HCT116 (cell line): Measurements from ENCODE around the gene RAB40AL. TPM values are rescaled to one million over a fixed set of nuclear protein-coding genes. Genes with fewer than 3 reads are reported as not detected.

ENCODE experiments used
- ATAC-seq: fragments of 200-7000 bp; cut with Tn5 transposase; 2 replicates; pipeline ENCODE4 v1.9.1; 2020; ENCODE audit warnings: mild to moderate bottlenecking, moderate library complexity
- BruUV-seq: library from RNA; stranded (reverse); fragments of 400-500 nt; replicated peaks from 2 replicates; lab custom pipeline; 2021; lab: Mats Ljungman, UMichigan
- CTCF ChIA-PET: fragments of 300-600 bp; sonication (Branson Sonifier 250); formaldehyde crosslinking; loops from one replicate; lab custom pipeline; 2021; ENCODE audit warnings: antibody characterized with exemption; lab: Charles Lee
- POLR2A ChIA-PET: fragments of 300-600, 350-600 bp; sonication (Branson Sonifier 250); formaldehyde crosslinking; loops from one replicate; lab custom pipeline; 2021; ENCODE audit warnings: antibody characterized with exemption; lab: Charles Lee
- RAD21 ChIA-PET, 2 experiments: fragments of 300-600 bp; sonication (Branson Sonifier 250); formaldehyde crosslinking; loops; one replicate each; lab custom pipeline; 2023; ENCODE audit warnings: low total read pairs in 2 of 2; ENCODE audit not compliant: uncharacterized antibody in 2 of 2, unreplicated experiment in 2 of 2, low non-redundant PET in 1 of 2; lab: Charles Lee
- DNase-seq: peaks from one replicate; pipeline ENCODE4 v3.0.0-alpha.2; 2010; ENCODE audit warnings: low read depth, low spot score
- H2AFZ ChIP-seq: fragments of 200-600 bp; shearing (Covaris generic), sonication (generic); 2 replicates; pipeline ENCODE4 v1.6.1; 2017; ENCODE audit warnings: low read depth, mixed run types, mixed read lengths, antibody characterized with exemption, low read length; ENCODE audit not compliant: poor library complexity, severe bottlenecking
- H3K27ac ChIP-seq: 2 replicates; pipeline ENCODE4 v1.5.1; 2012; ENCODE audit warnings: low read depth, low read length
- H3K27me3 ChIP-seq: fragments of 200-600 bp; sonication (generic); 2 replicates; pipeline ENCODE4 v1.6.1; 2016; ENCODE audit warnings: mixed run types, low read length, mixed read lengths; ENCODE audit not compliant: insufficient read depth
- H3K36me3 ChIP-seq, 2 experiments: fragments of 200-500 bp in 1 of 2; fragments of 200-600 bp in 1 of 2; sonication (Bioruptor generic) in 1 of 2; sonication (generic) in 1 of 2; 2 replicates each; pipeline versions ENCODE4 v1.5.1 to v1.6.1; 2014 to 2016; ENCODE audit warnings: low read length in 2 of 2, inconsistent platforms in 1 of 2, mixed read lengths in 1 of 2, mixed run types in 1 of 2; ENCODE audit not compliant: insufficient read depth in 2 of 2, control insufficient read depth in 1 of 2
- H3K4me1 ChIP-seq, 2 experiments: fragments of 200-600 bp in 1 of 2; sonication (generic) in 1 of 2; 2 replicates each; pipeline versions ENCODE4 v1.5.1 to v1.6.1; 2012 to 2017; ENCODE audit warnings: low read length in 2 of 2, inconsistent platforms in 1 of 2, mild to moderate bottlenecking in 1 of 2, mixed read lengths in 1 of 2, mixed run types in 1 of 2, moderate library complexity in 1 of 2; ENCODE audit not compliant: insufficient read depth in 2 of 2, control insufficient read depth in 1 of 2
- H3K4me2 ChIP-seq: fragments of 200-600 bp; sonication (generic); 2 replicates; pipeline ENCODE4 v1.6.1; 2017; ENCODE audit warnings: mixed run types, low read length, mixed read lengths
- H3K4me3 ChIP-seq, 2 experiments: fragments of 200-600 bp in 1 of 2; sonication (generic) in 1 of 2; replicated peaks in 1 of 2; 2 replicates each; pipeline ENCODE4 v1.5.1; 2011 to 2016; ENCODE audit warnings: low read length in 2 of 2, control low read depth in 1 of 2, low read depth in 1 of 2, mild to moderate bottlenecking in 1 of 2, mixed read lengths in 1 of 2, mixed run types in 1 of 2
- H3K79me2 ChIP-seq: fragments of 200-600 bp; sonication (generic); 2 replicates; pipeline ENCODE4 v1.6.1; 2017; ENCODE audit warnings: mild to moderate bottlenecking, mixed run types, low read length, moderate library complexity, mixed read lengths; ENCODE audit not compliant: insufficient read depth
- H3K9ac ChIP-seq: fragments of 200-600 bp; sonication (generic); 2 replicates; pipeline ENCODE4 v1.6.1; 2016; ENCODE audit warnings: low read length, mixed read lengths
- H3K9me2 ChIP-seq: fragments of 200-600 bp; sonication (generic), shearing (Covaris generic); 2 replicates; pipeline ENCODE4 v1.6.1; 2017; ENCODE audit warnings: mixed run types, mild to moderate bottlenecking, moderate library complexity; ENCODE audit not compliant: insufficient read depth
- H3K9me3 ChIP-seq, 2 experiments: fragments of 200-500 bp in 1 of 2; fragments of 200-600 bp in 1 of 2; sonication (Bioruptor generic) in 1 of 2; sonication (generic) in 1 of 2; 2 replicates each; pipeline ENCODE4 v1.6.1; 2014 to 2017; ENCODE audit warnings: low read length in 2 of 2, mixed read lengths in 2 of 2, inconsistent platforms in 1 of 2, low read depth in 1 of 2, mild to moderate bottlenecking in 1 of 2, mixed run types in 1 of 2, moderate library complexity in 1 of 2; ENCODE audit not compliant: control insufficient read depth in 1 of 2, insufficient read depth in 1 of 2
- H4K20me1 ChIP-seq: fragments of 200-600 bp; sonication (generic), shearing (Covaris generic); 2 replicates; pipeline ENCODE4 v1.6.1; 2017; ENCODE audit warnings: mixed run types, mild to moderate bottlenecking, moderate library complexity; ENCODE audit not compliant: insufficient read depth
- ATF3 ChIP-seq: IDR thresholded peaks from 2 replicates; pipeline ENCODE4 v1.6.1; 2012
- CBX3 ChIP-seq: IDR thresholded peaks from 2 replicates; pipeline ENCODE4 v1.6.1; 2012; ENCODE audit warnings: low read depth
- EGR1 ChIP-seq: IDR thresholded peaks from 2 replicates; pipeline ENCODE4 v1.6.1; 2012; ENCODE audit warnings: low read depth
- ELF1 ChIP-seq: IDR thresholded peaks from 2 replicates; pipeline ENCODE4 v1.6.1; 2012; ENCODE audit warnings: low read depth, borderline replicate concordance
- MAX ChIP-seq: IDR thresholded peaks from 2 replicates; pipeline ENCODE4 v1.6.1; 2012
- POLR2A ChIP-seq: IDR thresholded peaks from 2 replicates; pipeline ENCODE4 v1.7.0; 2011; ENCODE audit warnings: borderline replicate concordance; ENCODE audit not compliant: insufficient read depth, insufficient read length; ENCODE audit errors: extremely low read depth
- RAD21 ChIP-seq: IDR thresholded peaks from 2 replicates; pipeline ENCODE4 v1.6.1; 2012; ENCODE audit warnings: low read depth, mild to moderate bottlenecking
- SIN3A ChIP-seq: IDR thresholded peaks from 2 replicates; pipeline ENCODE4 v1.6.1; 2012; ENCODE audit warnings: low read depth
- SRF ChIP-seq: IDR thresholded peaks from 2 replicates; pipeline ENCODE4 v1.6.1; 2012; ENCODE audit warnings: low read depth
- ZFX ChIP-seq: fragments of 450-650 bp; IDR thresholded peaks from 2 replicates; pipeline ENCODE4 v1.6.1; 2017
- intact Hi-C: fragments of 100-400 bp; cut with micrococcal nuclease; formaldehyde crosslinking; loops from 2 replicates; pipeline ENCODE4 v1.10.0; 2022
- total RNA-seq: library from RNA; stranded (reverse); gene quantifications from one replicate; pipeline ENCODE4 v1.2.1, GENCODE V29; 2021; ENCODE audit not compliant: unreplicated experiment
- TF ChIP-seq, protein P1 (sequence below), 3 experiments: fragments of 200-600 bp in 1 of 3; sonication (generic) in 1 of 3; IDR thresholded peaks in 2 of 3; conservative IDR thresholded peaks in 1 of 3; 2 replicates each; pipeline ENCODE4 v1.5.1; 2012 to 2017; ENCODE audit warnings: low read depth in 2 of 3, low read length in 2 of 3, antibody characterized with exemption in 1 of 3, borderline replicate concordance in 1 of 3, control low read depth in 1 of 3, mild to moderate bottlenecking in 1 of 3, mixed read lengths in 1 of 3, mixed run types in 1 of 3, moderate library complexity in 1 of 3; ENCODE audit not compliant: insufficient read depth in 1 of 3

Gene RAB40AL
- total RNA-seq, 1 experiment from 2014 or later: 0.84 TPM

DNA sequence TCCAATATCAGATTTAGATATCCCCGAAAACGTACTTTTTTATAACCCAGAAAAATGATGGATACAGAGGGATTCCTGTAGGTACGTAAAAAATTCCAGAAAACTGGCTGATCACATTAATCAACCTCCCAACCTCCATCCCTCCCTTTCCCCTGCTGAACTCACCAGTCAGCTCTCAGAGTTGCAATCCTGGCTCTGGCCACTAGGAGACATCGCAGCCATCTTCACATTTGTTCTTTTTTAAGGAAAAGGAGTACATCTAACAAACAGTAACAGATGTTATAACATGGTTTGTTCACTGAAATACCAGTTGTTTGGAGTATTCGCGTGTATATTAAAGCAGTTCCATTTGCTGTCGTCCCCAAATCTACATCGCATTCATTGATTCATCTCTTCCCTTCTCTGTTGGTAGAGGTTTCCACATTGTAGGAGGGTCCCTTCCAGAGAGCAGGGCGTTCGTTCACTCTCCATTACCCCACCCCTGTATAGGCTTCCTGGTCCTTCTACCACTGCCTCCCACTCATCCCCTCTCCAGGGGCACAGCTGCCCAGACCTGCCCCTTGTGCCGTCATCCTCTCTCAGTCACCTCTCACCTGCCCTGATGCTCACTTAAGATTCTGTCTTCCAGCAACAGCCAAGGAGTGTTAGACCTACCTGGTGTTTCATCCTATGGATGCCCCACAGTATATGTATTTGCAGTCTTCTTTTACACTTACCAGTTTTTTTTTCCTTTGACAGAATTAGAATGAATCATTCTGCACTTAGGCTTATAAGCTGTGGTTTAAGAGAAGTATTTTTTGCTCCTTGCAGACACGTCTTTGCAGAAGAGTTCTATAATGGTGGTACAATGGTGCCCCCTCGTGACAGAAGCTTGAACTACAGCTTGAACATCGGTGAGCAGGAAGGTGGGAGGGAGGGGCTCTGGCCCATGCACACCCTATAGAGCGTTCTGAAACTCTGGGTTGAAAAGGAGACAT, 36.8 kb upstream of the RAB40AL start:
- Histone ChIP-seq H3K9me2 (no peaks in the 10 kb centered on the region), H3K9me3 (no peaks in the 10 kb centered on the region), H3K4me1 (no peaks in the 10 kb centered on the region), H3K36me3 (no peaks in the 10 kb centered on the region), H4K20me1 (no peaks in the 10 kb centered on the region), H2AFZ (no peak overlapping the region), H3K79me2 (no peaks in the 10 kb centered on the region), H3K27ac (no peak overlapping the region), H3K4me3 (no peak overlapping the region), H3K4me2 (no peak overlapping the region), H3K9ac (no peak overlapping the region), H3K27me3 (no peaks in the 10 kb centered on the region)
- RAD21 ChIA-PET: no interaction called here
- POLR2A ChIA-PET: no interaction called here
- TF ChIP-seq ZFX (no peak), RAD21 (peak; percentile 49), POLR2A (no peak)
- TF ChIP-seq, protein P1, sequence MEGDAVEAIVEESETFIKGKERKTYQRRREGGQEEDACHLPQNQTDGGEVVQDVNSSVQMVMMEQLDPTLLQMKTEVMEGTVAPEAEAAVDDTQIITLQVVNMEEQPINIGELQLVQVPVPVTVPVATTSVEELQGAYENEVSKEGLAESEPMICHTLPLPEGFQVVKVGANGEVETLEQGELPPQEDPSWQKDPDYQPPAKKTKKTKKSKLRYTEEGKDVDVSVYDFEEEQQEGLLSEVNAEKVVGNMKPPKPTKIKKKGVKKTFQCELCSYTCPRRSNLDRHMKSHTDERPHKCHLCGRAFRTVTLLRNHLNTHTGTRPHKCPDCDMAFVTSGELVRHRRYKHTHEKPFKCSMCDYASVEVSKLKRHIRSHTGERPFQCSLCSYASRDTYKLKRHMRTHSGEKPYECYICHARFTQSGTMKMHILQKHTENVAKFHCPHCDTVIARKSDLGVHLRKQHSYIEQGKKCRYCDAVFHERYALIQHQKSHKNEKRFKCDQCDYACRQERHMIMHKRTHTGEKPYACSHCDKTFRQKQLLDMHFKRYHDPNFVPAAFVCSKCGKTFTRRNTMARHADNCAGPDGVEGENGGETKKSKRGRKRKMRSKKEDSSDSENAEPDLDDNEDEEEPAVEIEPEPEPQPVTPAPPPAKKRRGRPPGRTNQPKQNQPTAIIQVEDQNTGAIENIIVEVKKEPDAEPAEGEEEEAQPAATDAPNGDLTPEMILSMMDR (IDR thresholded peaks at IDR 0.05 in 2 of 3, conservative IDR thresholded peaks at IDR 0.05 in 1 of 3; ENCODE audit: borderline replicate concordance in 1 of 3, insufficient read depth in 1 of 3, low read depth in 2 of 3, low read length in 2 of 3): peak; percentile 41 to 62 (median 58); a peak in 5 of 6 replicates
- DNase-seq (peak; percentile 27), ATAC-seq (peak; percentile 84)
- BruUV-seq: no TSS peak
- intact Hi-C loops: loop anchor here (10.0 kb wide), 1 partner anchor 55 kb away; no protein-coding TSS in a partner anchor
- CTCF ChIA-PET: interaction anchor here (0.6 to 1.9 kb wide), 10 partner anchors 12 to 832 kb away, joined by 3 to 10 read pairs (median 3); partner anchors contain the start of gene TMSB15A

GRCh38 chrX:102902355-102902754, 34.7 kb upstream of the RAB40AL start:
- Histone ChIP-seq H3K9me2 (no peaks in the 10 kb centered on the region), H4K20me1 (no peaks in the 10 kb centered on the region), H3K27me3 (no peaks in the 10 kb centered on the region), H3K9me3 (no peaks in the 10 kb centered on the region), H3K4me1 (no peaks in the 10 kb centered on the region), H3K27ac (no peak overlapping the region), H3K4me3 (no peak overlapping the region), H3K4me2 (no peak overlapping the region), H2AFZ (no peak overlapping the region), H3K36me3 (peaks cover 0 to 3% of the 10 kb centered on the region in 2 experiments; a peak in 2 of 4 replicates), H3K9ac (no peak overlapping the region), H3K79me2 (no peaks in the 10 kb centered on the region)
- DNase-seq (no peak), ATAC-seq (no peak)
- TF ChIP-seq ATF3: no peak
- no peak for TF ChIP-seq POLR2A
- no peak for TF ChIP-seq SRF
- no peak for TF ChIP-seq EGR1
- no peak for TF ChIP-seq RAD21
- TF ChIP-seq ELF1: no peak
- no peak for TF ChIP-seq CBX3
- TF ChIP-seq MAX: no peak
- no peak for TF ChIP-seq SIN3A
- ChIA-PET POLR2A (no interaction called here), RAD21 (no interaction called here), CTCF (no interaction called here)
- no TSS peak for BruUV-seq
- intact Hi-C loops: loop anchor here (10.0 kb wide), 1 partner anchor 58 kb away; no protein-coding TSS in a partner anchor
